ENCODE data around the gene RNF114.

RNF114 gene

GRCh38 chr20:49983123-49983847 is 47.1 kb downstream of the RNF114 start:
- ChIA-PET CTCF (interaction anchor here (0.6 to 8.3 kb wide), 5 partner anchors 19 to 142 kb away, joined by 3 to 220 read pairs (median 6); no protein-coding TSS in a partner anchor), POLR2A (interaction anchor here (0.5 to 1.3 kb wide), 7 partner anchors 11 to 164 kb away, joined by 3 read pairs; partner anchors contain the start of gene RNF114)
- Histone ChIP-seq H3K36me3 (ENCODE audit: control insufficient read depth in 2 of 2, insufficient read depth in 1 of 2, low read length in 2 of 2) (peaks cover 0 to 34% of the 10 kb centered on the region in 2 experiments; a peak in 1 of 3 replicates), H3K9me3 (ENCODE audit: control insufficient read depth, insufficient read depth, low read depth, low read length) (no peaks in the 10 kb centered on the region), H3K27ac (ENCODE audit: extremely low read depth, low read depth, low read length) (no peak overlapping the region; the same call in 1 of the 2 replicates), H3K4me1 (ENCODE audit: control insufficient read depth, insufficient read depth, low read length) (peaks cover 2% of the 10 kb centered on the region; the same call in 1 of the 2 replicates), H3K4me3 (ENCODE audit: low read depth, low read length) (peak overlapping the region; percentile 35)
- TF ChIP-seq, protein P1, sequence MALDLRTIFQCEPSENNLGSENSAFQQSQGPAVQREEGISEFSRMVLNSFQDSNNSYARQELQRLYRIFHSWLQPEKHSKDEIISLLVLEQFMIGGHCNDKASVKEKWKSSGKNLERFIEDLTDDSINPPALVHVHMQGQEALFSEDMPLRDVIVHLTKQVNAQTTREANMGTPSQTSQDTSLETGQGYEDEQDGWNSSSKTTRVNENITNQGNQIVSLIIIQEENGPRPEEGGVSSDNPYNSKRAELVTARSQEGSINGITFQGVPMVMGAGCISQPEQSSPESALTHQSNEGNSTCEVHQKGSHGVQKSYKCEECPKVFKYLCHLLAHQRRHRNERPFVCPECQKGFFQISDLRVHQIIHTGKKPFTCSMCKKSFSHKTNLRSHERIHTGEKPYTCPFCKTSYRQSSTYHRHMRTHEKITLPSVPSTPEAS (tag by site-specific recombination; IDR thresholded peaks at IDR 0.05), result no peak
- TF ChIP-seq ZNF214 (tag by site-specific recombination; IDR thresholded peaks at IDR 0.05; ENCODE audit: borderline replicate concordance), result no peak
- peak; percentile 73 for TF ChIP-seq GLIS2 (tag by site-specific recombination; IDR thresholded peaks at IDR 0.05)
- 0 out of 2 replicates have a peak, but pooled peaks have one; percentile 75 for TF ChIP-seq KLF16 (tag by site-specific recombination; IDR thresholded peaks at IDR 0.05)
- no peak for TF ChIP-seq PATZ1 (tag by site-specific recombination; IDR thresholded peaks at IDR 0.05)
- no peak for TF ChIP-seq ZNF623 (tag by site-specific recombination; IDR thresholded peaks at IDR 0.05)
- TF ChIP-seq ZNF514 (tag by site-specific recombination; IDR thresholded peaks at IDR 0.05), result no peak
- no peak for TF ChIP-seq ZNF521 (tag by site-specific recombination; IDR thresholded peaks at IDR 0.05)
- no peak for TF ChIP-seq ZNF664 (tag by site-specific recombination; IDR thresholded peaks at IDR 0.05)
- TF ChIP-seq, protein P2, sequence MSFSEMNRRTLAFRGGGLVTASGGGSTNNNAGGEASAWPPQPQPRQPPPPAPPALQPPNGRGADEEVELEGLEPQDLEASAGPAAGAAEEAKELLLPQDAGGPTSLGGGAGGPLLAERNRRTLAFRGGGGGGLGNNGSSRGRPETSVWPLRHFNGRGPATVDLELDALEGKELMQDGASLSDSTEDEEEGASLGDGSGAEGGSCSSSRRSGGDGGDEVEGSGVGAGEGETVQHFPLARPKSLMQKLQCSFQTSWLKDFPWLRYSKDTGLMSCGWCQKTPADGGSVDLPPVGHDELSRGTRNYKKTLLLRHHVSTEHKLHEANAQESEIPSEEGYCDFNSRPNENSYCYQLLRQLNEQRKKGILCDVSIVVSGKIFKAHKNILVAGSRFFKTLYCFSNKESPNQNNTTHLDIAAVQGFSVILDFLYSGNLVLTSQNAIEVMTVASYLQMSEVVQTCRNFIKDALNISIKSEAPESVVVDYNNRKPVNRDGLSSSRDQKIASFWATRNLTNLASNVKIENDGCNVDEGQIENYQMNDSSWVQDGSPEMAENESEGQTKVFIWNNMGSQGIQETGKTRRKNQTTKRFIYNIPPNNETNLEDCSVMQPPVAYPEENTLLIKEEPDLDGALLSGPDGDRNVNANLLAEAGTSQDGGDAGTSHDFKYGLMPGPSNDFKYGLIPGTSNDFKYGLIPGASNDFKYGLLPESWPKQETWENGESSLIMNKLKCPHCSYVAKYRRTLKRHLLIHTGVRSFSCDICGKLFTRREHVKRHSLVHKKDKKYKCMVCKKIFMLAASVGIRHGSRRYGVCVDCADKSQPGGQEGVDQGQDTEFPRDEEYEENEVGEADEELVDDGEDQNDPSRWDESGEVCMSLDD (tag by site-specific recombination; IDR thresholded peaks at IDR 0.05), result peak; percentile 94
- TF ChIP-seq ZNF48 (tag by site-specific recombination; IDR thresholded peaks at IDR 0.05), result no peak
- TF ChIP-seq ZNF221 (tag by site-specific recombination; IDR thresholded peaks at IDR 0.05; ENCODE audit: borderline replicate concordance), result no peak
- TF ChIP-seq SCRT1 (tag by site-specific recombination; IDR thresholded peaks at IDR 0.05; ENCODE audit: borderline replicate concordance), result no peak
- no peak for TF ChIP-seq REPIN1 (tag by site-specific recombination; IDR thresholded peaks at IDR 0.05; ENCODE audit: low read depth)
- TF ChIP-seq, protein P3, sequence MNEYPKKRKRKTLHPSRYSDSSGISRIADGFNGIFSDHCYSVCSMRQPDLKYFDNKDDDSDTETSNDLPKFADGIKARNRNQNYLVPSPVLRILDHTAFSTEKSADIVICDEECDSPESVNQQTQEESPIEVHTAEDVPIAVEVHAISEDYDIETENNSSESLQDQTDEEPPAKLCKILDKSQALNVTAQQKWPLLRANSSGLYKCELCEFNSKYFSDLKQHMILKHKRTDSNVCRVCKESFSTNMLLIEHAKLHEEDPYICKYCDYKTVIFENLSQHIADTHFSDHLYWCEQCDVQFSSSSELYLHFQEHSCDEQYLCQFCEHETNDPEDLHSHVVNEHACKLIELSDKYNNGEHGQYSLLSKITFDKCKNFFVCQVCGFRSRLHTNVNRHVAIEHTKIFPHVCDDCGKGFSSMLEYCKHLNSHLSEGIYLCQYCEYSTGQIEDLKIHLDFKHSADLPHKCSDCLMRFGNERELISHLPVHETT (tag by site-specific recombination; IDR thresholded peaks at IDR 0.05), result peak; percentile 38; the same call in 1 of the 2 replicates
- TF ChIP-seq ZBTB1 (tag by site-specific recombination; IDR thresholded peaks at IDR 0.05), result 0 out of 2 replicates have a peak, but pooled peaks have one; percentile 15
- TF ChIP-seq SP7 (tag by site-specific recombination; IDR thresholded peaks at IDR 0.05), result no peak
- TF ChIP-seq, protein P4, sequence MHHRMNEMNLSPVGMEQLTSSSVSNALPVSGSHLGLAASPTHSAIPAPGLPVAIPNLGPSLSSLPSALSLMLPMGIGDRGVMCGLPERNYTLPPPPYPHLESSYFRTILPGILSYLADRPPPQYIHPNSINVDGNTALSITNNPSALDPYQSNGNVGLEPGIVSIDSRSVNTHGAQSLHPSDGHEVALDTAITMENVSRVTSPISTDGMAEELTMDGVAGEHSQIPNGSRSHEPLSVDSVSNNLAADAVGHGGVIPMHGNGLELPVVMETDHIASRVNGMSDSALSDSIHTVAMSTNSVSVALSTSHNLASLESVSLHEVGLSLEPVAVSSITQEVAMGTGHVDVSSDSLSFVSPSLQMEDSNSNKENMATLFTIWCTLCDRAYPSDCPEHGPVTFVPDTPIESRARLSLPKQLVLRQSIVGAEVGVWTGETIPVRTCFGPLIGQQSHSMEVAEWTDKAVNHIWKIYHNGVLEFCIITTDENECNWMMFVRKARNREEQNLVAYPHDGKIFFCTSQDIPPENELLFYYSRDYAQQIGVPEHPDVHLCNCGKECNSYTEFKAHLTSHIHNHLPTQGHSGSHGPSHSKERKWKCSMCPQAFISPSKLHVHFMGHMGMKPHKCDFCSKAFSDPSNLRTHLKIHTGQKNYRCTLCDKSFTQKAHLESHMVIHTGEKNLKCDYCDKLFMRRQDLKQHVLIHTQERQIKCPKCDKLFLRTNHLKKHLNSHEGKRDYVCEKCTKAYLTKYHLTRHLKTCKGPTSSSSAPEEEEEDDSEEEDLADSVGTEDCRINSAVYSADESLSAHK (tag by site-specific recombination; IDR thresholded peaks at IDR 0.05), result no peak
- TF ChIP-seq ZNF449 (tag by site-specific recombination; IDR thresholded peaks at IDR 0.05), result no peak
- TF ChIP-seq ZNF670 (tag by site-specific recombination; IDR thresholded peaks at IDR 0.05; ENCODE audit: low read depth), result no peak
- peak; percentile 37; the same call in 1 of the 2 replicates for TF ChIP-seq ZNF391 (tag by site-specific recombination; IDR thresholded peaks at IDR 0.05; ENCODE audit: borderline replicate concordance, low read depth)
- TF ChIP-seq INSM2 (tag by site-specific recombination; IDR thresholded peaks at IDR 0.05), result 0 out of 2 replicates have a peak, but pooled peaks have one; percentile 23
